NCI-H1436 (cell line): ENCODE measurements around the gene SUPT5H.
"Not testable (repeated sequence)": the region's sequence is repeated elsewhere in the genome, so short reads cannot be mapped to it uniquely, and the experiment has no call there.

Experiments used
- DNase-seq: peaks from one replicate; lab custom pipeline; 2025; lab: John Stamatoyannopoulos, UW

The SUPT5H gene

DNA sequence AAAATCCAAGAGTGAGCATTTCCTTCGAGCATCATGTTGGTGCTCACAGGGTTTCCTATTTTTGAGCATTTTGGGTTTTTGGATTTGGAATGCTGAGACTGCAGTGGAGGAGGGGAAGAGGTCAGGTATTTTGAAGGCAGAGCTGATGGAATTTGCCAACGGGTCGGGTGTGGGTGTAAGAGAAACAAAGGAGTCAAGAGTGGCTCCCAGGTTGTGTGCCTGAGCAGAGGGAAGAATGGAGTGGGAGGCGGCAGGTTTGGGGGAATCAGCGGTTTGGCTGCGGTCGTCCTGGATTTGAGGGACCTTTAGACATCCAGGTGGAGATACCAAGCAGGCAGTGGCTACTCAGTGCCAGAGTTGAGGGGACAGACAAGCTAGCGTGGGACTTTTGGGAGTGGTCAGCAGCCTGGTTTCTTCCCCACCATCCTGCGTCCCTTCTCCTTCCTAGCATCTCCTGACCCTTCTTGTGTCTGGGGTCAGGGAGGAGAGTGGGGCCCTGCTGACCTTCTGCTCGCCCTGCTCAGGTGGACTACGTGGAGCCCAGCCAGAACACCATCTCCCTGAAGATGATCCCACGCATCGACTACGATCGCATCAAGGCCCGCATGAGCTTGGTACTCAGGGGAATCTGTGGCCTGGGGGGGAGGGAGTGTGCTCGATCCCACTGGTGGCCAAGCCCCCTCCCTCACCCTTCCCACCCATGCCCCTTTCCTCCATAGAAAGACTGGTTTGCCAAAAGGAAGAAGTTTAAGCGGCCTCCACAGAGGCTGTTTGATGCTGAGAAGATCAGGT is 20.8 kb downstream of the SUPT5H start:
- DNase-seq: no peak

DNA sequence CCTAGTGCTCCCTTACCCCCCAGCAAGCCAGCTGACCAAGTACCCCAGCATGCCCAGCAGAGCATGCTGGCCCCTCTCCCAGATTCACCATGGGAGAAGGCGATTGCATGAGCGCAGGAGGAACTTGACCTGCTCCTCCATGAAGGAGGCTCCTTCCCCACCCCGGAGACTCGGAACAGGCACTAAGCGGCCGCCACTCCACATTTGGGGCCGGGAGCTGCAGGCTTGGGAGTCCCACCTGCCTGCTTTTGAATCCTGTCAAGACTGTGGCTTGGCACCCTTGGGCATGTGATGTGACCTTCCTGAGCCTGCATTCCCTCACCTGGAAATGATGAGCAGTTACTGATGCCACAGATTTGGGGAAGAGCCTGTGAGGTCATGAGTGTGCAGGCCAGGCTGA is 22.6 kb downstream of the SUPT5H start:
- DNase-seq: no peak

DNA sequence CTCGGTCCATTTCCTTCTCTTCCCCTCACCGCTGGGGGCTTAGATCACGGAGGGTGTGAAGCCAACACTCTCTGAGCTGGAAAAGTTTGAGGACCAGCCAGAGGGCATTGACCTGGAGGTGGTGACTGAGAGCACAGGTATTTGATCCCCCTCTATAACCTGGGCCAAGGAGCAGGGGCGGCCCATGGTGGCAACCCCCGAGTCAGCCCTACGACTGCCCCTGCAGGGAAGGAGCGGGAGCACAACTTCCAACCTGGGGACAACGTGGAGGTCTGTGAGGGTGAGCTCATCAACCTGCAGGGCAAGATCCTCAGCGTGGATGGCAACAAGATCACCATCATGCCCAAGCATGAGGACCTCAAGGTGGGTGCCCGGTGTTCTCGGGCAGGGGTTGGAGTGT is 23.7 kb downstream of the SUPT5H start:
- no peak for DNase-seq

DNA sequence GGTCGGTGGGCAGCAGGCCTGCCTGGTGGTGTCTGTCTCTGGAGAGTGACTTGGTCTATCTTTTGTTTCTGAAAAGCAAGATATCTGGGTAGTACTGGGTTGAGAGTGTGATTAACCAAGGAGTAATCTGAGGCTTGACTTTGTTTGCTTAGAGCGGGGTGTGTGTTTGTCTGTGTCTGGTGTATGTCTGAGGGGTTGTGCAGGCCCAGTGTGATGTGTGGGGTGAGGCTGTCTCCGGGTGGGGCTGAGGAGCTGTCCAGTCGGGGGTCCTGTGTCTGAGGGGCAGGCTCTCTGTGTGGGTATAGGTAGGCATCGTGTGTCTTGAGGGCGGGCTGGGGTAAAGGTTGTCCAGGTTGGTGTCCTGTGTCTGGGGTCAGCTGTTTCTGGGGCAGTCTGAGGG is 24.2 kb downstream of the SUPT5H start:
- no peak for DNase-seq

DNA sequence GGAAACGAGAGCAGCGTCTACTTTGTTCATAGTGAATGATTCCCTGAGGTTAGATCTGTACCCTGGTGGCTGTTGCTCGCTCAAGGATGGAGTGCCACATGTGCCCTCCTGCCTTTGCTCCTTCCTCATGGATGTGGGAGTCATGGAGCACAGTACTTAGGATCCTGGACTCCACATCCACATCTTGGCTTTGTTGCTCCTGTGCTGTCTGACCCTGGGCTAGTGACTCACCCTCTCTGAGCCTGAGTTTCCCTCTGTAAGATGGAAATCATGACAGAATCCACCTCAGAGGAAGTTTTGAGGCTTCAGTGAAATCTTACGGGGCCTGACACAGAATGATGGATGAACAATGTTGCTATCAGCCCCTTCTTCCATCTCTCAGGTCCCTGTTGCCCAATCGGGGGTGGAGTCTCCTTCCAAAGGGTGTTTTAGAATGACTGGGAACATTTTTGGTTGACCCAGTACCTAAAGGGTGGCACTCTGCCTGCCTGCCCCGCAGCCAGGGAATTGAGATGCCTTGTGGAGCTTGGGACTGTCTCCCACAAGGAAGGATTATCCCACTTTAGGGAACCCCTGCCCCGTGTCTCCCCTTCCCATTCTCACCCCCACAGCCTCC is 25.4 kb downstream of the SUPT5H start:
- DNase-seq: no peak

DNA sequence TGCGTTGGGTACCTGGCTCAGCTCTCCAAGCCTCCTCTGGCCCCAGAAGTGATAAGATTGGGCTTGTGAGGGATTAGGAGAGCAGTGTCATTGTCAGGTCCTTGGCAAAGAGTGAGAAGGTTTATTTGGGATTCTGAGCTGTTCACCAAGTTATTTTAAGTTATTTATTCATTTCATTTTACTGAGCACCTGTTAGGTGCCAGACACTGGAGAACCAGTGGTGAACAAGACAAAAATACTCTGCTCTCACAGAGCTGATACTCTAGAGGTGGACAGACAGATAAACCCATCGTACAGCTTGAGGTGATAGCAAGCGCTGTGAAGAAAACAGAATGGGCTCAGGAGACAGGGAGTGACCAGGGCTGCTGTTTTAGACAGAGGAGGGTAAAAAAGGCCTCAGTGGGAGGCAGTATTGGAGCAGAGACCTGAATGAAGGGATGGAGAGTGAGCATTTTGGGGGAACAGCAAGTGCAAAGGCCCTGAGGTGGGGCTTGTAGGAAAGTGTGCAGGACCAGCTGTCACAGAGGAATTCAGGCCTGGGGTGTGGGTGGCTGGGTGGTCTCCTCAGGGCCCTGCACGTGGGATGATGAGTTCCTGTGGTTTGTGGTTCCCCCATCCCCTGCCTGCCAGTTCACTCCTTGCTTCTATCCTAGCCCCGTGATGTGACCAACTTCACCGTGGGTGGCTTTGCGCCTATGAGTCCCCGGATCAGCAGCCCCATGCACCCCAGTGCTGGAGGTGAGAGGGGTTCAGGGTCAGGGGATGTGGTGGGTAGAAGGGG is 26.6 kb downstream of the SUPT5H start:
- no peak for DNase-seq

DNA sequence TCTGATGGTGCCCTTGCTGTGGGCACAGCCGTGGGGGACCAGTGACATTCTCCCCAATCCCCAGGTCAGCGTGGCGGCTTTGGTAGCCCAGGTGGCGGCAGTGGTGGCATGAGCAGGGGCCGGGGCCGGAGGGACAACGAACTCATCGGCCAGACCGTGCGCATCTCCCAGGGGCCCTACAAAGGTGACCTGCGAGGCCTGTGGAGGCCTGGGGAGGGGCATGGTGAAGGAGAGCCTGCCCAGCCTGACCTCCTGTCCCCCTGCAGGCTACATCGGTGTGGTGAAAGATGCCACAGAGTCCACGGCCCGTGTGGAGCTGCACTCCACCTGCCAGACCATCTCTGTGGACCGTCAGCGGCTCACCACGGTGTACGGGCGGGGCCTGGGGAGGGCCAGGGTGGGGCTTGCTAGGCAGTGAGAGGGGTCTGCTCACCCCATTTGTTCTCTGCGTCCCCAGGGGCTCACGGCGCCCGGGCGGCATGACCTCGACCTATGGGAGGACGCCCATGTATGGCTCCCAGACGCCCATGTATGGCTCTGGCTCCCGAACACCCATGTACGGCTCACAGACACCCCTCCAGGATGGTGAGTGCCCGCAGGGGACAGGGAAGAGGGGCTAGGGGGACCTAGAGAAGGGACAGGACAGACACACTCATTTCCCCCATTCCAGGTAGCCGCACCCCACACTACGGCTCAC is 27.5 kb downstream of the SUPT5H start:
- no peak for DNase-seq

DNA sequence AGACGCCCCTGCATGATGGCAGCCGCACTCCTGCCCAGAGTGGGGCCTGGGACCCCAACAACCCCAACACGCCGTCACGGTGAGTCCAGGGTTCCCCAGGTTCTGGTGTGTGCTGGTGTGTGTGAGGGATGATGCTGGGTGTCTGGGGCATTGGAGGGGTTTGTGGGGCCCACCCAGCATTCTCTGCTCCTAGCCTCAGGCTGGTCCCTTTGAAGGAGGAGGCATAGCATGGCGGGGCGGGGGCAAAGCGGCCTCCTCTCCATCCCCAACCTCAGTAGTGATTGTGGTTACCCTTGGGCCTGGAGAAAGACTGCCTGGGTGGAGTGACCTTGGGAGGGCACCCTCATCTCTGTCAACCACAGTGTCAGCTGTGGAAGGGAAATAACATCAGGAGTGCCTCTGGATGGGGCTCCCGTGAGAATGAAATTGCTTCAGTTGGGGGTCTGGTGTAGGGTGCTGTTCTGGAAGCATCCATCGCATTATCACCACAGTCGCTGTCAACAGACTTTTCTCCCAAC is 28.1 kb downstream of the SUPT5H start:
- DNase-seq: no peak

DNA sequence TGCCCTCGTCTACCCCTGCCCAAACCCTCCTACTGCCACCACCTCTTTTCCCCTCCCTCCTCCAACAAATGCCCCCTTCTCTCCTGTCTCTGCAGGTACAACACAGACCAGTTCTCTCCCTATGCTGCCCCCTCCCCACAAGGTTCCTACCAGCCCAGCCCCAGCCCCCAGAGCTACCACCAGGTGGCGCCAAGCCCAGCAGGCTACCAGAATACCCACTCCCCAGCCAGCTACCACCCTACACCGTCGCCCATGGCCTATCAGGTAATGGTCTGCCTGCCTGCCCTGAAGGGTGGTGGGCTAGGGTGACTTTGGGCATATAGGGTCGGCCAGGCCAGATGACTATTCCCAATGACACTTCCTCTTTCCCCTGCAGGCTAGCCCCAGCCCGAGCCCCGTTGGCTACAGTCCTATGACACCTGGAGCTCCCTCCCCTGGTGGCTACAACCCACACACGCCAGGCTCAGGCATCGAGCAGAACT is 28.8 kb downstream of the SUPT5H start:
- peak; percentile 29 for DNase-seq

DNA sequence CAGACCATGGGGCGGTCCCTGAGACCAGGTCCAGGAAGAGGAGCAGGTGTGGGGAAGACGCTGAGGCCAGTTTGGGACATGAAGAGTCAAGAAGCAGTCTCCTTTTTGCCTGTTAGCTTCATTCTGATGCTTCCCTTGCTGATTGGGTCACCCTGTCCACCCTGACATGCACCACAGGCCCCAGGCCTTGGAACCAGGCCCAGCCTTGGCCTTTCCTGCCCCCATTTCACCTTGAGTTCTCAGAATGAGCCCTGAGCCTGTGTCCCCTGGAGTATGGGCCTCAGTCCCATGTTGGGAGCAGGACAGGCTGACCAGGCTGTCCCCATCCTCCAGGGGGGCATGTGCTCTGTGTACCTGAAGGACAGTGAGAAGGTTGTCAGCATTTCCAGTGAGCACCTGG is 30.4 kb downstream of the SUPT5H start:
- DNase-seq: no peak

DNA sequence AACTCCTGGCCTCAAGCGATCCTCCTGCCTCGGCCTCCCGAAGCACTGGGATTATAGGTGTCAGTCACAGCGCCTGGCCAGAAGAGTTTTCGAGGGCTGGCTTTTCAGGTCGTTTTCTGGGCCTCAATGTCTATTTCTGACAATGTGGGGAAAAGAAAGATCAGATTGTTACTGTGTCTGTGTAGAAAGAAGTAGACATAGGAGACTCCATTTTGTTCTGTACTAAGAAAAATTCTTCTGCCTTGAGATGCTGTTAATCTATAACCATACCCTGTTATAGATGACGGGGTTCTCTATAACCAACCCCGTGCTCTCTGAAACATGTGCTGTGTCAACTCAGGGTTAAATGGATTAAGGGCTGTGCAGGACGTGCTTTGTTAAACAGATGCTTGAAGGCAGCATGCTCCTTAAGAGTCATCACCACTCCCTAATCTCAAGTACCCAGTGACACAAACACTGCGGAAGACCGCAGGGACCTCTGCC is 34.0 kb downstream of the SUPT5H start:
- not testable (repeated sequence) for DNase-seq

DNA sequence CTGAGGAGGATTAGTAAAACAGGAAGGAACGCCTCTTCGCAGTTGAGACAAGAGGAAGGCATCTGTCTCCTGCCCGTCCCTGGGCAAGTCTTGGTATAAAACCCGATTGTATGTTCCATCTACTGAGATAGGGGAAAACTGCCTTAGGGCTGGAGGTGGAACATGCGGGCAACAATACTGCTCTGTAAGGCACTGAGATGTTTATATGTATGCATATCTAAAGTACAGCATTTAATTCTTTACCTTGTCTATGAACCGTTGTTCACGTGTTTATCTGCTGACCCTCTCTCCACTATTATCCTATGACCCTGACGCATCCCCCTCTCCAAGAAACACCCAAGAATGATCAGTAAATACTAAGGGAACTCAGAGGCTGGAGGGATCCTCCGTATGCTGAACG is 34.5 kb downstream of the SUPT5H start:
- DNase-seq: no peak

DNA sequence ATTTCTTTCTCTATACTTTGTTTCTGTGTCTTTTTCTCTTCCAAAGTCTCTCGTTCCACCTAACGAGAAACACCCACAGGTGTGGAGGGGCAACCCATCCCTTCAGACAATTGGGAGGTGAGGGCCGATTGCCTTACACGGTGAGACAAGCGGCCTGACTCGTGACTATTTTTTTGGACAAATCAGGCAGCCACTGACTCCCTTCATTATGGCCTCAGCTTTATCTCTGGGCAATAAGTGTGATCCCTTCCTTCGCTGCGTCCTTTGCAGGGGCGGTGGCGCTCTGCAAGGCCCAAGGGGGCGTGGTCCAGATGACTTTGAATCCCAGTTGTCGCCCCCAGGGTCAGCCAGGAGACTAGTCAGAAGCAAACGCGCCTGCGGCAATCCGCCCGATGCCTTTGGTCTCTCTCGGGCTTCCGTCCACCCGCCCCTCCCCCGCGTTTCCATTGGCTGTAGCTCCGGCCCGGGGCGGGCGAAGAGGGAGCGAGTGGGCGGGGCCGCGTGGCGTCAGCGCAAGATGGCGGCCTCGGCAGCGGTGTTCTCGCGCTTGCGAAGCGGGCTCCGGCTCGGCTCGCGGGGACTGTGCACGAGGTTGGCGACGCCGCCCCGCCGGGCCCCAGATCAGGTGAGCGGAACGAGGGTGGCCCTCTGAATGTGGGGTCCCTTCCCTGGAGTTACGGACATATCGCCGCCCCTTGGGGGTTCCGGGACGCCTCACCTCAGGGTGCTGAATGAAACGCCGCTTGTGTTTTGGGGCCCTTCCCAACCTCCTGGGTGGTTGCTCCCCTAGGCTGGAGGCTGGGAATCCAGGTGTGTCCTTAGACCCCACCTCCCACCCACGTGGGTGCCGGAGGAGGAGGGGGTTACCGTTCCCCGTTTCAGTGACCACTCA is 35.2 kb downstream of the SUPT5H start, which contains the start of gene TIMM50:
TSS of gene TIMM50 (plus strand) at position 502 of the 892 bp plus-strand sequence. CDS start at position 518, 16 bp downstream.
- DNase-seq: peak; percentile 96

DNA sequence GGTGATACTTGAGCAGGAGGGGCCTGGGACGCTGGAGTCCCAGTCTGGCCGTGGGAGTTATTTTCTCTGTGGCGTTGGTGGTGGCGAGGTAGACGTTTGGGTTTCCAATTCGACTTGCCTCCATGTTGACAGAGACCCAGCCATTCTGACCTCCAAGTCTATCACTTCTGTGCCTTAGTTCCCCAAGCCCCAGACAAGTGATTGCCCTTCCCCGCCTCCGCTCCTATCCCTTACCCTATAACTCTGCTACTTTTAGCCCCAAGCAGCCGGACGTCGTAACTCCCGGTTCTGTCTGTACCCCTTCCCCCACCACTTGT is 35.8 kb downstream of the SUPT5H start:
- no peak for DNase-seq

DNA sequence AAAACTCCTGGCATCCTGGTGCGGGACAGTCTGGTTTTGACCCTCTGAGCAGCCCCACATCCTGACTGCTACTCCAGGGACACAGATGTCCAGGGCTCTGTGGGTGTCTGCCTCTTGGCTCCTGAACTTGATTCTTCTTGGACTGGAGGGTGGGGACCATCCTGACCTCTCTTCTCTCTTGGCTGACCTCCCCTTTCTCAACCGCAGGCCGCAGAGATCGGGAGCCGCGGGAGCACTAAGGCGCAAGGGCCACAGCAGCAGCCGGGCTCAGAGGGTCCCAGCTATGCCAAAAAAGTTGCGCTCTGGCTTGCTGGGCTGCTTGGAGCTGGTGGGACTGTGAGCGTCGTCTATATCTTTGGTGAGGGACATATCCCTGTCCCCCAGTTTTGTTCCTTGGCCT is 36.3 kb downstream of the SUPT5H start:
- DNase-seq: no peak

DNA sequence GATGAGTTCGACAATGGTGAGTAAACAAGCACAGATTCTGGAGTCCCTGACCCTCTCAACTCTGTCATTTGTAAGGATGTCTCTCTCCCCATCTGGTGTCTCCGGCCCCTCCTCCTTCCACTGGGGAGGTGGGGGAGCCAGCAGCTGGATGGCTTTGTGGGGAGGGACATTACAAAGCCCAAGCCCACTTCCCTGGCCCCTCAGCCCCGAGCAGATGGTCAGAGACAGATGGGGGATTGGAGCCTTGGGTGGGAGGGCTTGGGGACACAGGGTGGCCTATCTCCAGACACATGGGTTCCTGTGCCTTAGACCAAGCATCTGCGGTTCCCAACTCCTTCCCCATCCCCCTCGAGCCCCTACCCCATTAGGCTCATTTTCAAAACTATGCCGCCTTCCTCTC is 37.8 kb downstream of the SUPT5H start:
- DNase-seq: no peak

DNA sequence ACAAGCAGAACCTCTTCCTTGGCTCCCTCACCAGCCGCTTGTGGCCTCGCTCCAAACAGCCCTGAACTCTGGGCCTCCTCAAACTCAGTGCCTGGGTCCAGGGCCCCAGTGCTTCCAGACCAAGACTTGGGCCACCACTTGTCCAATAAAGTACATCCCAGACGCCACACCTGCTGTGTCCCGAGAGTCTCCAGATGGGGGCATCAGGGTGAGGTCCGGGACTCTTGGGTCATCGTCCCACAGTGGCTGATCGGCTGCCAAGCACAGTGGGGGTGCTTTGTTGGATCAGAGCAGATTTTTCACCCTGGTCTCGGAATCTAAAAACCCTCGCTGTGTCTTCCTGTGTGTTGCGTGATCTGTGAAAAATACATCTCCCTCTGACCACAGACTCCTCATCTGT is 44.4 kb downstream of the SUPT5H start:
- no peak for DNase-seq

DNA sequence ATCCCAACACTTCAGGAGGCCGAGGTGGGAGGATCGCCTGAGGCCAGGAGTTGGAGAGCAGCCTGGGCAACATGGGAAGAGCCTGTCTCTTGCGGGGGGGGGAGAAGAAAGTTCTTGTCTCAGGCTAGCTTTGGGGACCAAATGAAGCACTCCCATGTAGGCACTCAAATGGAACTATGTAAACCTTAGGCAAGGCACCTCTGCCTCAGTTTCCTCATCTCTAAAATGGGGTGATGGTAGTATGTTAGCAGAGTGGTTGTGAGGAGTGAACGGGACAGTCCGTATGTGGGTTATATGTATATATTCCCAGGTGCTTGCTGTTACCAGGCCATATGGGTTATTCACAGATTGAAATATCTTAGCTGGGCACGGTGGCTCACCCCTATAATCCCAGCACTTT is 46.8 kb downstream of the SUPT5H start:
- DNase-seq: no peak

DNA sequence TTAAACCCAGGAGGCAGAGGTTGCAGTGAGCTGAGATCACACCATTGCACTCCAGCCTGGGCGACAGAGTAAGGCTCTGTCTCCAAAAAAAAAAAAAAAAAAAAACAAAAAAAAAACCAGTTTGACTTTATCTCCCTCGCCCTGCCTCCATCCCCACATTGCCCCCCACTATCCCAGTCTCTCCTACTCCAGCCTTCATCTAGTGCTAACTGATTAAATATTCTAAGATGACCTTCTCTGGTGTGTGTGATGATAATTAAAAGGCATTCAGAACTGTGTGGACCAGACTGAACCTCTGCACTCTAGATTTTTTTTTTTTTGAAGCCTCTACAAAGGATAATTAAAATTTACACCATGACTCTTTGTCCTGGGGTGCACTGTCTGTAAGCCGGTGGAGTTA is 47.4 kb downstream of the SUPT5H start:
- DNase-seq: no peak

DNA sequence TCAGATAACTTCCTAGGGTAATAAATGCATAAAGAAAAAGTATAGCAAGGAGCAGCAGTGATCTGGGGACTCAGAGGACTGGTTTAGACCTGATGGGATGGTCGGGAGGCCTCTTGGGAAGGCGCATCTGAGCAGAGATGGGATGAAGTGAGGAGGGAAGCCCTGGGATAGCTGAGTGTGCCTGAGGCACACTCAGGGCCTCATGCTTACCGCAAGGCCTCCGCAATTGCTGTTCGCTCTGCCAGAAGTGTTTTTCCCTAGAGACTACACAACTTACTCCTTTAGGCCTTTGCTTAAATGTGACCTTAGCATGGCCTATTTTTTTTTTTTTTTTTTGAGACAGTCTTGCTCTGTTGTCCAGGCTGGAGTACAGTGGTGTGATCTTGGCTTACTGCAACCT is 49.3 kb downstream of the SUPT5H start:
- DNase-seq: peak; percentile 20

DNA sequence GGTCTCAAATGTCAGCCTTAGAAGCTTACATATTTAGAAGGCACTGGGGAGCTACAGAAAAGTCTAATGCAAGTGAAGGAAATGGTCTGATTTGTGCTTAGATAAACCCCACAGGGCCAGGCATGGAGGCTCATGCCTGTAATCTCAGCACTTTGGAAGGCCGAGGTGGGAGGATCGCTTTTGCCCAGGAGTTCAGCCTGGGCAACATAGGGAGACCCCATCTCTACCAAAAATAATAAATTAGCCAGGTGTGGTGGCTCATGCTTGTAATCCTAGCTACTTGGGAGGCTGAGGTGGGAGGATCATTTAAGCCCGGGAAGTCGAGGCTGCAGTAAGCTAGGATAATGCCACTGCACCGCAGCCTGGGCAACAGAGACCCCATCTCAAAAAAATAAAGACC is 50.7 kb downstream of the SUPT5H start:
- DNase-seq: no peak
